Stomach smooth muscle (tissue), 2 donors: ENCODE data around the gene EYA2.
"Not testable (repeated sequence)": the region's sequence is repeated elsewhere in the genome, so short reads cannot be mapped to it uniquely, and the experiment has no call there.

Source experiments
- H3K27ac ChIP-seq: one replicate; pipeline ENCODE4 v1.7.0; 2013; ENCODE audit warnings: mild to moderate bottlenecking, low read length, inconsistent platforms
- H3K27me3 ChIP-seq, 2 donors: one replicate each; pipeline ENCODE4 v1.7.0; 2013; ENCODE audit warnings: low read length in 2 of 2; ENCODE audit not compliant: insufficient read depth in 2 of 2, control insufficient read depth in 1 of 2
- H3K36me3 ChIP-seq, 2 donors: one replicate each; pipeline ENCODE4 v1.7.0; 2013; ENCODE audit warnings: low read length in 2 of 2; ENCODE audit not compliant: control insufficient read depth in 2 of 2, insufficient read depth in 2 of 2
- H3K4me1 ChIP-seq: one replicate; pipeline ENCODE4 v1.7.0; 2013; ENCODE audit warnings: low read length; ENCODE audit not compliant: control insufficient read depth, insufficient read depth
- H3K4me3 ChIP-seq, 2 donors: one replicate each; pipeline ENCODE4 v1.7.0; 2013; ENCODE audit warnings: low read length in 2 of 2
- H3K9ac ChIP-seq, 2 donors: one replicate each; pipeline ENCODE4 v1.7.0; 2013; ENCODE audit warnings: low read length in 2 of 2, mild to moderate bottlenecking in 1 of 2
- H3K9me3 ChIP-seq, 2 donors: one replicate each; pipeline ENCODE4 v1.7.0; 2013; ENCODE audit warnings: low read length in 2 of 2; ENCODE audit not compliant: control insufficient read depth in 2 of 2
- donor health status: healthy.
- donor health status: Pancreatic carcinoma.

EYA2 gene

DNA sequence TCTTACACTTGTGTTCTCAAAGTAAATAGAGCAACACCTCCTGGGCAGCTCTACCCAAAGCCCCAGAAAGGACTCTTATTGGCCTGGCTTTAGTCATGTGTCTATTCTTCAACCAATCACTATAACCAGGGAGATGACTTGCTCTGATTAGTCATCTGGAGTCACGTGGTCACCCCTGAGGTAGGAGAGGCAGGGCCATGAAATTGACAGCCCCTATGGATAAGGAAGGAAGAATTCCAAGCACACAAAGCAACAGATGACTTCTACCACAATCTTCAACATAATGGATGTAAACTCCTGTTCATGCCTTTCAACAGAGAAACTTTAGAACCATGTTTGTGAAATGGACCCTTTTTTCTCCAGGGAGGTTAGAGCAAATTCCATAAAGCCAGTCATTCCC is 24.6 kb upstream of the EYA2 start:
- peaks cover 0 to 10% of the 10 kb centered on the region in 2 donors for H3K9me3 ChIP-seq
- H3K9ac ChIP-seq: no peak overlapping the region
- H3K27me3 ChIP-seq: peaks cover 0 to 8% of the 10 kb centered on the region in 2 donors
- H3K36me3 ChIP-seq: no peaks in the 10 kb centered on the region
- H3K27ac ChIP-seq: no peak overlapping the region
- no peak overlapping the region for H3K4me3 ChIP-seq
- no peaks in the 10 kb centered on the region for H3K4me1 ChIP-seq

DNA sequence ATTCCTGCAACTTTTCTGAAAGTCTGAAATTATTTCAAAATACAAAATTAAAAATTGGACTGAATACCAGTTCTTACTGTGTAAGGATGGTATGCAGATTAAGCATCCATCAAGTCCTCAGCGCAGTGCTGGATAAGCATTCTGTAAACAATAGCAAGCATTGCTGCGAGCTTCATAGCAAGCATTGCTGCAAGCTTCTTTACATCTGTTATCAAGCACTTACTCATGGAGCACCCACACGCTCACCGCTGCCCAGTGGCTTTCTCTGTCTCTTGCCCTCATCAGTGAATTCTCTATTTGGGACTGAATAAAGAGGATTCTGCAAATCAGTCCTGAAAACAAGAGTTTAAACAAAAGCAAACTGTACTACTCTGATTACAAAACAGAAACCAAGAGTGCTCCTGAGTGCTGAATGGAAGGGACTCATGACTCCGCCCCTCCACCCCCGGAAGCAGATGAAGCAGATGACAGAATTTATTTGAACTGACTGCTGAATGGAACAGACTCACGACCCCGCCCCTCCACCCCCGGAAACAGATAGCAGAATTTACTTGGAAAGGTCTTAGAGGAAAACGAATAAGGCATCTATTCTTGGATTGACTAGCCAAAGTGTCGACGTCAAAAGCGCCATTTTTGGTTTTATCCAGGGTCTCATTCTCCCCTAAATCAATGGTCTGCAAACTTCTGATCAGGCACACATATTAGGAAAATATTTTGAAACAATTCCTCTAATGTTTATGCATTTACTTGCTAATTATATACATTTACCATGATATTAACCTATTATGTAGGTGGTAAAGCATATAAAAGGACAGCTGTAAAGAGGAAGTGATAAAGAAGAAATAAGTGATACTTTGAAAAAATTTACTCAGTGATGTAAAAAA is 22.1 kb upstream of the EYA2 start:
- Histone ChIP-seq H3K4me3 (no peak overlapping the region), H3K9ac (no peak overlapping the region), H3K27me3 (peaks cover 0 to 8% of the 10 kb centered on the region in 2 donors), H3K36me3 (no peaks in the 10 kb centered on the region), H3K4me1 (no peaks in the 10 kb centered on the region), H3K27ac (no peak overlapping the region), H3K9me3 (peaks cover 0 to 10% of the 10 kb centered on the region in 2 donors)

DNA sequence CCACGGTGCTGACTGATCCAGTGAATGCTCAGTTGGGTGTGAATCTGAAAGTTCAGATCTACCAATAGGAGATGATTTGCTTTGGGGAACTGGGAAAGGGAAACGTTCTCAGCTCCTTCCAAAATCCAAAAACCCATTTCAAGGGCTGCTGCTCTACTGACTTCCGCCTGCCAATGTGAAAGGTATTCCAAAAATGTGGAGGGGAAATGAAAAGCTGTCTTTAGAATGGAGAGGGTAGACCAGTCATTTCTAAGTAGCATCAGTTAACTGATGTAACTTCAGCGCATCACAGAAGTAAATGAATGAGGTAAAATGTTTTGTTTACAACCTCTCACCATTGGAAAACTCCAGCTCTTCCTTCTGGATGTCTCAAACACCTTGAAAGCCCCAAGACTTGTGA is 19.6 kb upstream of the EYA2 start:
- Histone ChIP-seq H3K9ac (no peak overlapping the region), H3K4me3 (no peak overlapping the region), H3K27me3 (peaks cover 0 to 8% of the 10 kb centered on the region in 2 donors), H3K36me3 (no peaks in the 10 kb centered on the region), H3K27ac (no peak overlapping the region), H3K4me1 (no peaks in the 10 kb centered on the region), H3K9me3 (peaks cover 0 to 5% of the 10 kb centered on the region in 2 donors)

DNA sequence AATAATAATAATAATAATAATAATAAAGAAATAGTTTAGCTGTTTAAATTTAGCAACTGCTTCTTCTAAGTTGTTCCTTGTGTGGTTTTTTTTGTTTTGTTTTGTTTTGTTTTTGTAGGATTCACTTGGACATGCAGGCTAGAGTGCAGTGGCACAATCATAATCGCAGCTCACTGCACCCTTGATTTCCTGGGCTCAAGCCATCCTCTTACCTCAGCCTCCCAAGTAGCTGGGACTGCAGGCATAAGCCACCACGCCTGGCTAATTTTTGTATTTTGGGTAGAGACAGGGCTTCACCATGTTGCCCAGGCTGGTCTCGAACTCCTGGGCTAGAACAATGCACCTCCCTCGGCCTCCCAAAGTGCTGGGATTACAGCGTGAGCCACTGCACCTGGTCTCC is 15.3 kb upstream of the EYA2 start:
- H3K27me3 ChIP-seq: peaks cover 4 to 6% of the 10 kb centered on the region in 2 donors
- no peak overlapping the region for H3K4me3 ChIP-seq
- H3K27ac ChIP-seq: no peak overlapping the region
- no peak overlapping the region for H3K9ac ChIP-seq
- H3K36me3 ChIP-seq: no peaks in the 10 kb centered on the region
- no peaks in the 10 kb centered on the region for H3K9me3 ChIP-seq
- H3K4me1 ChIP-seq: no peaks in the 10 kb centered on the region

DNA sequence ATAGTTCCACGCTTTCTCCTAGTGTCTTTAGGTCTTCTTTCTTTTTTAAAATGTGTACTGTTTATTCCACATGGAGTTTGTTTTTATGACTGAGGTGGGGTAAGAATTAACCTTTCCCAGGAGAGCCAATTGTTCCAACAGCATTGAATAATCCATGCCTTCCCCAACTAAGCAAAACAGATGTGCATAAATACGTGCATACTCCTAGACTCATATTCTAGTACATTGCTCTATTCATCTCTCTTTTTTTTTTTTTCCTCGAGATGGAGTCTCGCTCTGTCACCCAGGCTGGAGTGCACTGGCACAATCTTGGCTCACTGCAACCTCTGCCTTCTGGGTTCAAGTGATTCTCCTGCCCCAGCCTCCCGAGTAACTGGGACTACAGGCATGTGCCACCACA is 14.7 kb upstream of the EYA2 start:
- H3K4me3 ChIP-seq: not testable (repeated sequence)

DNA sequence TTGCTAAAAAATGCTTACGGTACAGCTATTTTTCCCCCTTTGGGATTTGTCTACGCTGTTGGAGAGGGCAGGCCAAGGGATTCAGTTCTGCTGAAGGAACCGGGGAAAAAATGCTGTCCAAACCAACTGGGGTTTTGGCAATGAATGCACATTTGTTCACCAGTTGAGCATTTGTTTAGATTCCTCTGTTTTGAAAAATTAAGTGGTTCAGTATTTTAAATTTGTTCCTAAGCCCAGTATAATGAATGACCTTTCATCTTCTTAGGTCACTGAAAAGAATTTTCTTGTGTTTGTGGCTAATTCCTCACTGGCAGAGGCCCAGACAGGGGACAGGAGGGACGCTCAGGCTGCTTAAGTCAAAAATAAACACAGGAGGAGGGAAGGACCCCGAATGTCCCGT is 10.8 kb upstream of the EYA2 start:
- Histone ChIP-seq H3K4me1 (no peaks in the 10 kb centered on the region), H3K36me3 (no peaks in the 10 kb centered on the region), H3K27ac (no peak overlapping the region)

More for the DNA sequence above, 14.7 kb upstream of the EYA2 start:
- H3K27ac ChIP-seq, H3K9me3 ChIP-seq, H3K9ac ChIP-seq, H3K27me3 ChIP-seq, H3K36me3 ChIP-seq, H3K4me1 ChIP-seq: not testable (repeated sequence)

DNA sequence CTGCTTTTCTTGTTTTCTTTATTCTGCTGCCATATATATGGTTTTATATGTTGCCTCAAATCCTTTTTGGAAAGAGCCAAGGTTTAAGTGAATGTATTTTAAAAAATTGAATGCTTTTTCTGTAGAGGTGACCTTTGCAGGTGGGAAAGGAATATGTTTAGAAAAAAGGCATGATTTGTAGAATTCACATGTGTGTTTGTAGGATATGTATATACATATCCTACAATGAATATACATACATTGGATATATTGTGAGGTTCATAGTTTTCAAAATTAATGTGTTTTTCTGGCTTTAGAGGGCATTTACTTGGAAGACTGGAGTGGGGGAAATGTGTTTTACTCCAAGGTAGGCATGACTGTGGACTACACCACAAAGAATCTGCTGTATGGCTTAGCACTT is 4.0 kb upstream of the EYA2 start:
- no peak overlapping the region for H3K9ac ChIP-seq
- peaks cover 7 to 8% of the 10 kb centered on the region in 2 donors for H3K9me3 ChIP-seq
- no peaks in the 10 kb centered on the region for H3K36me3 ChIP-seq
- H3K4me1 ChIP-seq: no peaks in the 10 kb centered on the region
- H3K4me3 ChIP-seq: no peak overlapping the region
- no peak overlapping the region for H3K27ac ChIP-seq
- H3K27me3 ChIP-seq: peaks cover 9 to 18% of the 10 kb centered on the region in 2 donors

More for the DNA sequence above, 10.8 kb upstream of the EYA2 start:
- H3K9ac ChIP-seq: no peak overlapping the region
- H3K4me3 ChIP-seq: no peak overlapping the region
- H3K9me3 ChIP-seq: peaks cover 0 to 3% of the 10 kb centered on the region in 2 donors
- peaks cover 4 to 5% of the 10 kb centered on the region in 2 donors for H3K27me3 ChIP-seq

DNA sequence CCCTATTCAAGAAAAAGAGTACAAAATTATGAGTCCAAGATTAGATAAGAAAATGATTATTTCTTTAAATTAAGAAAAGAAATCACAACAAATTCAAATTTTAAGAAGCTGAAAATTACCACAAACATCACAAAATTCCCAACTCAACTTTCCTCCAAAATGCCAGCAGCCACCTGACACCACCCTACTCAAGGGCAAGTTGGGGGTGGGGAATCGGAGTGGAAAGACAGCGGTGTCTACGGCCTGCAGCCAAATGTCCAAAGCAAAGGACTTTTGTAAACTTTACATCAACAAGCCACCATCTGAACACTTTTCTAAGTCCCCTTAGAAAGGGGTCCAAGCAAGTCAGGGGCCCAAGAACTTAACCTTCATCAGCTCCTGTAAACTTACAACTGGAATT is 1.6 kb upstream of the EYA2 start:
- H3K9ac ChIP-seq: no peak overlapping the region
- H3K36me3 ChIP-seq: no peaks in the 10 kb centered on the region
- H3K4me3 ChIP-seq: no peak overlapping the region
- H3K4me1 ChIP-seq: no peaks in the 10 kb centered on the region
- H3K27ac ChIP-seq: no peak overlapping the region
- H3K27me3 ChIP-seq: peaks cover 18 to 40% of the 10 kb centered on the region in 2 donors
- H3K9me3 ChIP-seq: peaks cover 8 to 10% of the 10 kb centered on the region in 2 donors

DNA sequence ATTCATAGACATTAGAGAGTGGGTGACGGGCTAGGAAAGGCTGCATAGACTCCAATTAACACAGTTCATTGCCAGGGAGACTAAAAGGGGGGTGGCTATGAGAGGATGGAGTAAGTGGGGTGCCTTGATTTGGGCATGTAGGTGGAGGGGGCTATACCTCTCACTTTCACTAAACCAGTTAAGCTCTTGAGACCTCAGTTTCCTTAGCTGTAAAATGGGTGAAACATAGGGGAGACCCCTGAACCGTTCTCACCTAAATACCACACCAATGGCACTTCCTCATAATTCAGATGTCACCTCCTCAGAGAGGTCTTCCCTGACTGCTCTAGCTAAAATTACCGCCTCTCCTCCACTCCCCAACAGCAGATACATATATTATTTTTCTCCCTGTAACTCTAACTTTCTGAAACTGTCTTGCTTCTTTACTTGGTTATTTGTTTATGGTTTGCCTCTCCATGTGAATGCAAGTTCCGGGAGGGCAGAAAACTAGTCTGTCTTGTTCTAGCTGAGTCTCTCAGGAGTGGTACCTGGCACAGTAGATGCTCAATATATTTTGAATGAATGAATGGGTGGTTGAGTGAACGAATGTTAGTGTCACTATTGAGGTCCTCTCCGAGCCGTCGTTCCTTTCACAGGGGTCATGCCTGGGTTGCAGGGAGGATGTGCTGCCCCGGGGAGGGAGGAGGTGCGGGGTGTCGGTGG is 615 bp upstream of the EYA2 start:
- Histone ChIP-seq H3K4me1 (no peaks in the 10 kb centered on the region), H3K9ac (no peak overlapping the region), H3K9me3 (peaks cover 5 to 10% of the 10 kb centered on the region in 2 donors), H3K27me3 (peaks cover 23 to 44% of the 10 kb centered on the region in 2 donors), H3K27ac (no peak overlapping the region), H3K4me3 (no peak overlapping the region), H3K36me3 (no peaks in the 10 kb centered on the region)

DNA sequence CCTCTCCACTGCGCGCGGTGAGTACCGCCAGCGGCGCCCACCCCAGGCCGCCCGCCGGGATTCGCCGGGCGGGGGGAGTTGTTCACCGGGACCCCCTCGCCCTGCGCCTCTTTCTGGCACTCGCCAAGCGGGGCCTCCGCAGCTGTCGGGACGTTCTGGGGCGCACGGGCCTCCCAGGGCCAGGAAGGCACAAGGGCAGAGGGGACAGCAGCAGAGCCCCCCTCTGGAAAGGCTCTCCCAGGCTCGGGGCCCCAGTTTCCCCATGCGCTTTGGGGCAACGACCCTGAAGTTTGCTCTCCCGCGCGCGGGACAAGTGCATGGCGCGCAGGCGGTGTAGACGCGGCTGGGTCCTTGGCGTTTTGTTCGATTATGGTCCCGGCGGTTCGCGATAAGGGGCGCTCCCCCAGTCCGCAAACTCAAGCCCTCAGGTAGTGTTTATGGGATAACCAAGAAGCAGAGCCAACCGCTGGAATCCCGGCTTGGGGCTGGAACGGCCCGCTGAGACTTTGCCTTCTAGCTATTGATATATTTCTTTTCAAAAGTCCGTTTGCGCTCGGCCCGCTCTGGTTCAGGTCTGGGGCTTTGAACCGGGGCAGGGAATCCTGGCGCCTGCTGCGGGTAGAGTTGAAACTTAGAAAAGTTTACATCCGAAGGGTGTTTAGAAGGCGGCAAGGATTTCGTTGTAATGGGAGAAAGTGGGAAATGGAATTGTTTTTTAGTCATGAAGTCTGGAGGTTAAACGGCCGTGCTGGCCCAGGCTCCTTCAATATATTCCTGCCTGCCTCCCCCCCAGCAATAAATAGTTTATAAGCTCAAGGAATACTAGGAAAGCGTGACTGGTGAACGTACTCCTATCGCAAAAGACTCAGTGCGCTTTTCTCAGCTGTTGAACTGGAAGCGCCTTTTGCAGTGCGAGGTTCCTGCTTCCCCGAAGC is 595 bp downstream of the EYA2 start:
- H3K27ac ChIP-seq: no peak overlapping the region
- no peaks in the 10 kb centered on the region for H3K4me1 ChIP-seq
- H3K9ac ChIP-seq: no peak overlapping the region
- peaks cover 23 to 44% of the 10 kb centered on the region in 2 donors for H3K27me3 ChIP-seq
- H3K9me3 ChIP-seq: peaks cover 5 to 8% of the 10 kb centered on the region in 2 donors
- H3K4me3 ChIP-seq: peak overlapping the region in 1 of 2 donors; percentile 35
- H3K36me3 ChIP-seq: no peaks in the 10 kb centered on the region
